ENCODE measurements around the gene ZMYM4.

DNA sequence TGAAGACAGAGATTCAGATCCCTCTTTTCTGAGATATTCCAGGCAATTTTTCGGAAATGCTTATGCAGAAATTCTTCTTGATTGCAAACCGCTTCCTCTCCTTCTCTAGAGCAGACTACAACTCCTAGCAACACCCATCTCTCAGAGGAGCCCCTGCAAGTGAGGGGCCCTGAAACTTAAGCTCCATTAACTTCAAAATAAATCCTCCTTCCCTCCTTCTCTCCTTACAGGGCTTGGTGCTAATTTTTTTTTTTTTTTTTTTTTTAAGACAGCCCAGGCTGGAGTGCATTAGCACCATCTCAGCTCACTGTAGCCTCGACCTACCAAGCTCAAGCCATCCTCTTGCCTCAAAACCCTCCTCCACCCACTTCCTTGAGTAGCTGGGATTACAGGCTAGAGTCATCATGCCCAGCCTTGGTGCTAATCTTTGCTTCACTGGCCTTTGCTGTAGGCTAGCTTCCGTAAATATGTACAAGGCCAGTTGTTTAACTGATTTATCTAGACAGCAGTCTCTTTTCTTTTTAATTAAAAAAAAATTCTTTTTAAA is 45.4 kb upstream of the ZMYM4 start:
- TF ChIP-seq, protein P1, sequence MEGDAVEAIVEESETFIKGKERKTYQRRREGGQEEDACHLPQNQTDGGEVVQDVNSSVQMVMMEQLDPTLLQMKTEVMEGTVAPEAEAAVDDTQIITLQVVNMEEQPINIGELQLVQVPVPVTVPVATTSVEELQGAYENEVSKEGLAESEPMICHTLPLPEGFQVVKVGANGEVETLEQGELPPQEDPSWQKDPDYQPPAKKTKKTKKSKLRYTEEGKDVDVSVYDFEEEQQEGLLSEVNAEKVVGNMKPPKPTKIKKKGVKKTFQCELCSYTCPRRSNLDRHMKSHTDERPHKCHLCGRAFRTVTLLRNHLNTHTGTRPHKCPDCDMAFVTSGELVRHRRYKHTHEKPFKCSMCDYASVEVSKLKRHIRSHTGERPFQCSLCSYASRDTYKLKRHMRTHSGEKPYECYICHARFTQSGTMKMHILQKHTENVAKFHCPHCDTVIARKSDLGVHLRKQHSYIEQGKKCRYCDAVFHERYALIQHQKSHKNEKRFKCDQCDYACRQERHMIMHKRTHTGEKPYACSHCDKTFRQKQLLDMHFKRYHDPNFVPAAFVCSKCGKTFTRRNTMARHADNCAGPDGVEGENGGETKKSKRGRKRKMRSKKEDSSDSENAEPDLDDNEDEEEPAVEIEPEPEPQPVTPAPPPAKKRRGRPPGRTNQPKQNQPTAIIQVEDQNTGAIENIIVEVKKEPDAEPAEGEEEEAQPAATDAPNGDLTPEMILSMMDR (IDR thresholded peaks at IDR 0.05): no peak
- TF ChIP-seq RCOR1 (IDR thresholded peaks at IDR 0.05; ENCODE audit: low read depth, low read length) (no peak), HOXB13 (CRISPR knock-in tag; IDR thresholded peaks at IDR 0.05; ENCODE audit: low read depth) (no peak), EP300 (IDR thresholded peaks at IDR 0.05) (no peak), HOXB5 (CRISPR knock-in tag; IDR thresholded peaks at IDR 0.05) (no peak), POLR2A (IDR thresholded peaks at IDR 0.05; ENCODE audit: low read length) (no peak), CBX8 (IDR thresholded peaks at IDR 0.05) (no peak), SREBF2 (IDR thresholded peaks at IDR 0.05) (no peak), PHF8 (IDR thresholded peaks at IDR 0.05; ENCODE audit: borderline replicate concordance, low read depth) (no peak), KDM1A (IDR thresholded peaks at IDR 0.05; ENCODE audit: low read depth) (no peak), SMC3 (IDR thresholded peaks at IDR 0.05) (no peak)
- TF ChIP-seq, protein P2, sequence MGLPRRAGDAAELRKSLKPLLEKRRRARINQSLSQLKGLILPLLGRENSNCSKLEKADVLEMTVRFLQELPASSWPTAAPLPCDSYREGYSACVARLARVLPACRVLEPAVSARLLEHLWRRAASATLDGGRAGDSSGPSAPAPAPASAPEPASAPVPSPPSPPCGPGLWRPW (IDR thresholded peaks at IDR 0.05): no peak
- TF ChIP-seq, protein P3, sequence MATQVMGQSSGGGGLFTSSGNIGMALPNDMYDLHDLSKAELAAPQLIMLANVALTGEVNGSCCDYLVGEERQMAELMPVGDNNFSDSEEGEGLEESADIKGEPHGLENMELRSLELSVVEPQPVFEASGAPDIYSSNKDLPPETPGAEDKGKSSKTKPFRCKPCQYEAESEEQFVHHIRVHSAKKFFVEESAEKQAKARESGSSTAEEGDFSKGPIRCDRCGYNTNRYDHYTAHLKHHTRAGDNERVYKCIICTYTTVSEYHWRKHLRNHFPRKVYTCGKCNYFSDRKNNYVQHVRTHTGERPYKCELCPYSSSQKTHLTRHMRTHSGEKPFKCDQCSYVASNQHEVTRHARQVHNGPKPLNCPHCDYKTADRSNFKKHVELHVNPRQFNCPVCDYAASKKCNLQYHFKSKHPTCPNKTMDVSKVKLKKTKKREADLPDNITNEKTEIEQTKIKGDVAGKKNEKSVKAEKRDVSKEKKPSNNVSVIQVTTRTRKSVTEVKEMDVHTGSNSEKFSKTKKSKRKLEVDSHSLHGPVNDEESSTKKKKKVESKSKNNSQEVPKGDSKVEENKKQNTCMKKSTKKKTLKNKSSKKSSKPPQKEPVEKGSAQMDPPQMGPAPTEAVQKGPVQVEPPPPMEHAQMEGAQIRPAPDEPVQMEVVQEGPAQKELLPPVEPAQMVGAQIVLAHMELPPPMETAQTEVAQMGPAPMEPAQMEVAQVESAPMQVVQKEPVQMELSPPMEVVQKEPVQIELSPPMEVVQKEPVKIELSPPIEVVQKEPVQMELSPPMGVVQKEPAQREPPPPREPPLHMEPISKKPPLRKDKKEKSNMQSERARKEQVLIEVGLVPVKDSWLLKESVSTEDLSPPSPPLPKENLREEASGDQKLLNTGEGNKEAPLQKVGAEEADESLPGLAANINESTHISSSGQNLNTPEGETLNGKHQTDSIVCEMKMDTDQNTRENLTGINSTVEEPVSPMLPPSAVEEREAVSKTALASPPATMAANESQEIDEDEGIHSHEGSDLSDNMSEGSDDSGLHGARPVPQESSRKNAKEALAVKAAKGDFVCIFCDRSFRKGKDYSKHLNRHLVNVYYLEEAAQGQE (IDR thresholded peaks at IDR 0.05): no peak

Data from A549 (cell line).